GM19025 (cell line): Measurements from ENCODE around the gene FABP6.
A peak's percentile ranks its signal among the peaks of the same experiment; 100 is the strongest.
"Not testable (repeated sequence)": the region's sequence is repeated elsewhere in the genome, so short reads cannot be mapped to it uniquely, and the experiment has no call there.

ENCODE experiments used
- ATAC-seq: cut with Tn5 transposase; IDR thresholded peaks from one replicate; pipeline ENCODE4 v1.9.1; 2021; ENCODE audit warnings: mild to moderate bottlenecking, low read depth, moderate library complexity; ENCODE audit not compliant: unreplicated experiment

Gene FABP6, protein sequence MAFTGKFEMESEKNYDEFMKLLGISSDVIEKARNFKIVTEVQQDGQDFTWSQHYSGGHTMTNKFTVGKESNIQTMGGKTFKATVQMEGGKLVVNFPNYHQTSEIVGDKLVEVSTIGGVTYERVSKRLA

DNA sequence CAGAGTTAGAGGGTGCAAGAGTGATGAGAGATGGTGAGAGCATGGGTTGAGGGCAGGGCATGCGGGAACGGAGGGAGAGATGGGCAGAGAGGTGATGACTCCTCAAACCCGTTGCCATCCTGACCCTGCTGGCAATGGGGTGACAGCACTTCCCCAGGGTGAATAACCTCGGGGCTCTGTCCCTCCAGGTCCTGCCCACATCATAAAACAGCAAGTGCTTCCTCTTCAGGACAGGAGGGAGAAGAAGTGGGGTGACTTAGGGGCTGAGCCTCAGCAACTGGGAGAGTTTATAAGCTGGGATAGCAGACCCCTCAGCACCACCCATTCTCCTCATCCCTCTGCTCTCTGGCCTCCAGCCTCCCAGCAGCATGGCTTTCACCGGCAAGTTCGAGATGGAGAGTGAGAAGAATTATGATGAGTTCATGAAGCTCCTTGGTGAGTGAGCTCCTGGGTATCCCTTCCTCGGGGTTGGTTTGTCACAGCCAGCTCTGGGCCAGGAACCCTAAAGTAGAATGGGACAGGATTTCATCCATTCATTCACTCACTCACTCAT lies at the start of gene FABP6:
Gene FABP6, plus strand, starts transcription at position 317 of the 553 bp plus-strand sequence. Its CDS starts 52 bp downstream, at position 369.
- ATAC-seq, result no peak

DNA sequence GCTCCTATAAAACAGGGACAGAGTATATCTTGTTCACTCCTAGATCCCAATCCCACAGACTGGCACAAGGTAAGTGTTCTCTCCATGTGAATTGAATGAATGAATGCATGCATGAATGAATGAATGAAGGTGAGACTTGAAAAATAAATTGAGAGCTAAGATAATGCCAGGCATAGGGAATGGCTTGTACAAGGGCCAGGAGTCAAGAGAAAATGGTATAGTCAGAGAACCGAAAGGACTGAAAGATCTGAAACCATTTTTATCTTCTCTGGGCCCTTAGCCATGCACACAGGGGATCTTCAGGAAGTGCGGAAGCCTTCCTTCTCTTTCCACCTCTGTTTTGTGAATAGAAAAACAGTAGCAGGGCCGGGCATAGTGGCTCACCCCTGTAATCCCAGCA lies 48.4 kb upstream of the FABP6 start:
- ATAC-seq, result no peak

DNA sequence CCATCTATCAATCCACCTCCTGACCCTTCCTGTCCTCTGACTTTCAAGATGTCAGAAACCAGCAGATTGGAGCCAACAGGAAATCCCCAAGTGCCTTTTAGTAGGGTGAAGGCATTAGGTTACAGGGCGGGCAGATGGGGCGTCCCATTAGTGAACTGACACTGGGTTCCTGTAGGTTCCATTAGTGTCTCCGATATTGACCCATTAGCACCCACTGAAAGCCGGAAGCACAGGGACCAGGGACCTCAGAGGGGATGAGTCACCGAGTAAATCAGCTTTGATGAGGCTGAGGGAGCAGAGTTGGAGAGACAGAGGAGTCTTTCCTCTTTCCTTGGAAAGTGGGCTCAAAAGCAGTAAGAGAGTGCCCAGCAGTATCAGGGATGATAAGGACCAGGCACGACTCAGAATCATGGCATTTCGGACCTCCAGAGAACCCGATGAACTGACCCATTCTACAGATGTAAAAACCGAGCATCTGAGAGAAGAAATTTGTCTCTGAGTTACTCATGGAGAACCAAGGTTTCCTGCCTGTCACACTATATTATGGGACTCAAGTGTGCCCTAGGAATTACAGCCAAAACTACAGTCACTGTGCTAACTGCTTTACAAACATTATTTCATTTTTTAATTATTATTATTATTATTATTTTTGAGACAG lies 47.2 kb upstream of the FABP6 start:
- no peak for ATAC-seq

DNA sequence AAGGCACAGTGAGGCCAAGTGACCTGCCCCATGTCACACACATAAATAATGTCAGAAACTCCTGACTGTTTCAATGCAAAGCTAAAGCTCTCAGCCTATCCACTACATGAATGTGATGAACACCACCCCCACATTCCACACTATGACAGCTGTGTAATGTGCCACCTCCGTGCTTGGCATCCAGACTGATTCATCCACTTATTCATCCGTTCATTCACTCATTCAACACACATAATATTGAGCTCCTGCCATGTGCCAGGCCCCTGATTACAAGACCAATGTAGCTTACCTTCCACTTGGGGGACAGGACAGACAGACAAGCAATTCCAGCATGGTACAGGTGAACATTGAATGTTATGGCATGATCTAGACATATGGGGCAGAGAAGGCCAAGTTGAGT lies 46.2 kb upstream of the FABP6 start:
- no peak for ATAC-seq

DNA sequence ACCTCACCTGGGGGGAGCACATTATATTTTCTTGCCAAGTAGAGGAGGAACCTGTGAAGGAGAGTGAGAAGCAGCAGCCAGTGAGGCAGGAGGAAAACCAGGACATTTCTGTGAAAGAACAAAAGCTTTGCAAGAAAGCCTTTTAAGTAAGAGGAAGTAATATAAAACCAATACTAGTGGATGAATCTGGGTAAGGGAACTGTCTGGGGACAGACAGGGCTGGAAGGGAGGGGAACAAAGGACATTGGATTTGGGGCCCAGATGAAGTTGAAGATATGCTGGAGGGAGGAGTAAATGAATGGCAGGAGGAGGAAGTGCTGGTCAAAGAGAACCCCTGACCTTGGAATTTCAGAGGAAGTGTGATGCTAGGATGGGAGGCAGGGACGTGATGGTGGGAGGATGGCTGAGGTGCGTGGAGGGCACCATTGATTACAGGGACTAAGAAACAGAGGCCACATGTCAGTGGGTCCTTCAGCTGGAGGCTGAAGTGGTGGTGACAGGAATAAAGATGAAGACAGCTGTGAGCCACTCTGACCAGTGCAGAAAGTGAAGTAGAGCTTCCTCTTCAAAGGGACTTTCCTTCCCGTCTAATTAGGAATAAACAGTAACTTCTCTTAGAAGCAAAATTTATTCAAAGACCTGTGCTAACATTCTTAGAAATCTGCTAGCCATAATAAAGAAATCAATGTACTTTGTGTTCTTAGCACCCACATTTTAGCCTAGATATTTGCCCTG lies 43.5 kb upstream of the FABP6 start:
- ATAC-seq, result no peak

DNA sequence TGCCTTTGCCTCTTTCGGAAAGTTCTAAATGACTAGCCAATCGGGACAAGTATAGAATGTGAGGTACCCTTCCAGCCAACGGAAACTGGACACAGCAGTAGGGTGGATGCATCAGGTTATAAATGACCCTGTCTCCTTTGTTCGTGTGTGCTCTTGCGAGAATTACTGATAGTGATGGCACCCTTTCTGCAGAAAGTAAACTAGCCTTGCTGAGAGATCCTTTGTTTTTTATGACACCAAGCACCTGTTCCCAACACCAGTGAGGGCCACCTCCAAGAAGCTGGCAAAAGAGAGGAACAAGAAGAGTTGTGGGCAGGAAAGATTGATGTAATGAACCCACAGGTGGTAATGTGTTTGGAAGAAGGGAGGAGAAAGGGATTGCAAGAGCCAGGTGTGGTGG lies 42.8 kb upstream of the FABP6 start:
- ATAC-seq, result no peak

DNA sequence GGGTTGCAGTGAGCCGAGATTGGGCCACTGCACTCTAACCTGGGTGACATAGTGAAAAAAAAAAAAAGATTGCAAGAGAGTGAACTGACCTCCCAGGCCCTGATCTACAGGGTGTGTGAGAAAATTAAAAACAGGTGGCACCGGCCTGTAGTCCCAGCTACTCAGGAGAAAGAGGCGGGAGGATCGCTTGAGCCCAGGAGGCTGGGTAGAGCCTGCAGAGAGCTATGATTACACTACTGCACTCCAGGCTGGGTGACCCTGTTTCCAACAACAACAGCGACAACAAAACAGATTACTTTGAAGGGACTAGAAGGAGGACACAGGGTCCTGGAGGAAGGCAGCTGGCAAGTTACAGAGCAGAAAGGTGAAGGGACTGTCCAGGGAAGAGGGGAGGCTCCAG lies 42.2 kb upstream of the FABP6 start:
- ATAC-seq, result no peak

DNA sequence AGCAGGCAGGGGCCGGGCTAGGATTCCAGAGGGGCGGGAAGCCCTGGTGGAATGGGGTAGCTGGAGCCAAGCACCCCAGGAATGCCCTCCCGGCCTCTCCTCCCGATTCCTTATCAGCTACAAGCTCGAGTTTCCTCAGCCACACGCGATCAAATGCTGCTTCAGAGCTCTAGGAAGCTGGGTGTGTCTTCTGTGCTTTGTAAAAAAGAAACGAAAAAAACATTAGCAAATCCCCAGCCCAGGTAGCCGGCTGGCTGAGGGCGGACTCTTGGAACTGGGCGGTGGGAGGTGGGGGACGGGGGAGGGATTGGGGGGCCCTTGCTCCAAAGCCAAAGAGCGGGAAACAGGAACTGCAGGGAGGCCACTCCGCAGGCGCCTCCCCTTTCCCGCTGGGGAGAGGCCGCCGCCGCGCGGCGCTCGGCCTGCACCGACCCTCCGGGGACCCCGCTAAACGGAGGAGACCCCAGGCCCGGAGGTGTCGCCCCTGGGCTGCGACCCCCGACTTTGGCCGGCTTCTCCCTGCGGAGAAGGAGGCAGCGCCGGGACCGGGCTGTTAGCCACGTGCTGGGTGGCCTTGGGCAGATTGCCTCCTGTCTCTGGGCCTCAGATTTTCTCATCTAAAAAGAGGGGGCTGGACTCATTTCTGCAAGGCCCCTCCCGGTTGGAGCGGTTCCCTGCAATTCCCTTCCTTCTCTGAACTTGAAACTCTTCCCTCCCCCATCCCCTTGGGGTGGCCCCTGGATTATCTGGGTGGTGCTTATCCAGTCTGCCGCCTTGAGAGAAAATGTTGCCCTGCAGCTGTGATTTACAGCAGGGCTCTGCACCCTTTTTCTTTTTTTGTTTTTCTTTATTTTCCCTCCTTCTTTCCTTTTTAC lies 40.9 kb upstream of the FABP6 start:
- ATAC-seq, result no peak

DNA sequence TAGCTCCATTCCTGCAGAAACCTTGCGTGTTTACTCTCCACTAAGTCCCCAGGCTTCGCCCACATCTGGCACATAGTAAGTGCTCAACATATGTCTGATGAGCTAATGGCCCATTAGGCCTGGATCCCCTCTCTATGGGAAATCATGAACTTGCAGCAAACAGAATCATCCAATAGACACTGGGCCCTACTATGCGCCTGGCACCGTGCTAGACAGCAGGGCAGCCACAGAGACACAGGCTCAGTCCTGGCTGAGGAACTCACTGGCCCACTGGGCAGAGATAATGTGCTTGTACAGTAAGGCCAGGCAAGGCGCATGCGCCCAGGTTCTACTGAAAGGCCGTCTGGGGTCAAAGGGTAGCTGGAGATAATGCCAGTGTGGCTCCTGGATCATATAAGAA lies 36.9 kb upstream of the FABP6 start:
- ATAC-seq, result no peak

DNA sequence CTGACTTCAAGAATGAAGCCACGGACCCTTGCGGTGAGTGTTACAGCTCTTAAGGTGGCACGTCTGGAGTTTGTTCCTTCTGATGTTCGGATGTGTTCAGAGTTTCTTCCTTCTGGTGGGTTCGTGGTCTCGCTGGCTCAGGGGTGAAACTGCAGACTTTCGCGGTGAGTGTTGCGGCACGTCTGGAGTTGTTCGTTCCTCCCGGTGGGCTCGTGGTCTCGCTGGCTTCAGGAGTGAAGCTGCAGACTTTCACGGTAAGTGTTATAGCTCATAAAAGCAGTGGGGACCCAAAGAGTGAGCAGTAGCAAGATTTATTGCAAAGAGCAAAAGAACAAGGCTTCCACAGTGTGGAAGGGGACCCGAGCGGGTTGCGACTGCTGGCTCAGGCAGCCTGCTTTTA lies 36.2 kb upstream of the FABP6 start:
- not testable (repeated sequence) for ATAC-seq

DNA sequence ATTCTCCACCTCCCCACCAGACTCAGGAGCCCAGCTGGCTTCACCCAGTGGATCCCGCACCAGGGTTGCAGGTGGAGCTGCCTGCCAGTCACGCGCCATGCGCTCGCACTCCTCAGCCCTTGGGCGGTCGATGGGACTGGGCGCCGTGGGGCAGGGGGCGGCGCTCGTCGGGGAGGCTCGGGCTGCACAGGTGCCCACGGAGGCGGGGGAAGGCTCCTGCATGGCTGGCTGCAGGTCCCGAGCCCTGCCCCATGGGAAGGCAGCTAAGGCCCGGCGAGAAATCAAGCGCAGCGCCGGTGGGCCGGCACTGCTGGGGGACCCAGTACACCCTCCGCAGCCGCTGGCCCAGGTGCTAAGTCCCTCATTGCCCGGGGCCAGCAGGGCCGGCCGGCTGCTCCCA lies 35.5 kb upstream of the FABP6 start:
- ATAC-seq, result not testable (repeated sequence)

DNA sequence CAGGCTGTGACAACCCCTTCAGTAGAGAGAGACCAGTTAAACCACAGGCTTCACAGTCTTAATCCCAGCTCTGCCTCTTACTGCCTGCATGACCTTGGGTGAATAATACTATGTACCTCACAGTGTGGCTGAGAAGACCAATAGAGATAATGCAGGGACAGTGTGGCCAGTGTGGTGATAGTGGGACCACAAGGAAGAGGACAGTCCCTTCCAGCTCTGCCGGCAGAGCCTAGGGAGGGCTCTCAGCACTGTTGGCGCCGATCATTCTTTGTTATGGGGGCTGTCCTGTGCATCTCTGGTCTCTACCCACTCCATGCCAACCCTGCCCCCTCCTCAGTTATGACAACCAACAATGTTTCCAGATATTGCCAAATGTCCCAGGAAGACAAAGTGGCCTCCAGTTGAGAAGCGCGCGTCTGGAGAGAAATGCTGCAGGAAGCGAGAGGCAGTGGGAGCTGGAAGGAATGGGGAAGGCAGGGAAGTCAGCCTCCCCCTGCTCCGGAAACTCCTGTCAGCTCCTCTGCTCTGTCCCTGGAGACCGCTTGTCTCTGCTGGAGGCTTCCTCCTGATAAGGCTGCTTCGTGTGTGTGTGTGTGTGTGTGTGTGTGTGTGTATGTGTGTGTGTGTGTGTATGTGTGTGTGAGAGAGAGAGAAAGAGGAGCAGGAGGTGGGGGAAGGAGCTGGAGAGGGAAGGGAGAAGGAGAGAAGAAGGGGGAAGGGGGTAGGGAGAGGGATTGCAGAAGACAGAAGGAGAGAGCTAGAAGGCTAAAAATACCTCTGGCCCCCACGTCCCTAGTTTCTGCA lies 31.8 kb upstream of the FABP6 start:
- no peak for ATAC-seq

DNA sequence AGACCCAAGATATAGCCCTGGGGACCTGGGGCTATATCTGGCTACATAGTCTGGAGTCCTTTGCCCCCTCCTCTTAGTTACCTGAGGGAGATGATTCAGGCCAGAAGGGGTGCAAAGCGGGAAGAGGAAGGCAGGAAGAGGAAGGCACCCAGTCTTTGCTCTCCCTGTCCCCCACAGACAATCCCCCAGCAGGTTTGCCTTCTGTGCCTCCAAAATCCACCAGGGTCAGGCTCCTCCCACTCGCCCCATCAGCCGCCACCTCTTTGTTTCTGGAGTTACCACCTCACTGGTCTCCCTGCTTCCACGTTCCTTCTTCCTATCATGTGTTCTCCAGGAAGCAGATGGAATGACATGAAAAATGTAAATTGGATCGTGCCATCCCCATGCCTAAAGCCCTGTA lies 31.2 kb upstream of the FABP6 start:
- ATAC-seq, result no peak

DNA sequence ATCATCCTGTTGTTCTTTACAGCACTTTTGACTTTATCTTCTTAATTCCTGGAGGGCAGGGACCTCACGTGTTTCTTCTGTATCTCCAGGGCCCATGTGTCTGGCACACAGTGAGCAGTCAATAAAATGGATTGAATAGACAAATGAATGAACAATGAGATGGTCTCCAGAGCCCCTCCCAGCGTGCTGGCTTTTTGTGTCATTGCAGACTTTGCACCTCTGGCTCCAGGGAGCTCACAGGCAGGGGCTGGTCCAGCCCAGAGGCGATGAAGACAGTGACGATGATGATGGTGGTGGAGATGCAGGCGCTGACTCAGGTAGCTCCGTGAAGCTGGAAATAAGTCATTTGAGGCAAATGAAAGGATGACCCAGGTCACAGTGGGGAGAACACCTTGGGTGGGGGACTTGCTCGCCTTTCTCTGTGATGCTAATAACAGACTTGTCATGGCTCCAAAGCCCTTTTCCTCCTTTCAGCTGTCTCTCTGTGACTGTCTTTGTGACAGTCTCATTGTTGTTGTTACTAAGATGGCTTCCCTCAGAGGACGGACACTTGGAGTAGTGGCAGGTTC lies 30.4 kb upstream of the FABP6 start:
- ATAC-seq, result no peak

DNA sequence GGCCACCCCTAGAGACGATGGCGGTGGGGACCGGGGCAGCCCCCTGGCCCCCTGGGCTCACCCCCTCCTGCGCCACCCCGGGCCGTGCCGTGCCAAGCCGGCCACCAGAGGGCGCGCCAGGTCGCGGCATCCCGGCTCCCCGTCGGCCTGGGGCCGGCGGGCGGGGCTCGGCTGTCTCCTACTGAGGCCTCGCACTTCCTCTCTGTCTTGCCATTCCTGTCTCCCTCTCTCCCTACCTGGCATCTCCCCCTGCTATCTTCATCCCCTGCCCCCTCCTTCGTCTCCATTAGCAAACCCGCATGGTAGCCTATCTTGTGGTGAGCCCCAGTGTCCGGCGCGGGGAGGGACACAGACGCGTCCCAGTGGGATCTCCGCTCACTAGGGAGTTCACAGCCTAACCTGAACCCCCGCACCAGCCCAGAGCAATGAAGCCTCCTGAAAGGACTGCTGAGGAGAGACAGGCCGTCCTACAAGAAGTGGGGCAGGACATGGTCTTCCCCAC lies 29.8 kb upstream of the FABP6 start:
- peak; percentile 98 for ATAC-seq

DNA sequence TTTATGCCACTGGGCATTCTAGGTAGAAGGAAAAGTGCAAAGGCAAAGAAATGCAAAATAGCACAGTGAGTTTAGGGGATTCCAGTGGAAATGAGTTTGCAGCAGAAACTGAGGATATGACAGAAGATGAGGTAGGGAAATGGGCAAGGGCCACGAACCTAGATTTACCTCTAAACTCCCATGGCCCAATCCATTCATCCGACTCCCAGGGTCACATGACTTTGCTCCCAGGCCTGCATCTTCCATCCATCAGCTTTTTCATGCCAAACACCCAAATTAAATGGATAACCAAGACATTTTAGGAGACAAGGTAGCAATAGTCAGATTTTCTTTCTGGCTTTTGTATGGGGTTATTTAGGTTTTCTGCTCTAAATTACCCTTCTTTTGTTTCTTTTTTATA lies 22.2 kb upstream of the FABP6 start:
- ATAC-seq, result no peak

DNA sequence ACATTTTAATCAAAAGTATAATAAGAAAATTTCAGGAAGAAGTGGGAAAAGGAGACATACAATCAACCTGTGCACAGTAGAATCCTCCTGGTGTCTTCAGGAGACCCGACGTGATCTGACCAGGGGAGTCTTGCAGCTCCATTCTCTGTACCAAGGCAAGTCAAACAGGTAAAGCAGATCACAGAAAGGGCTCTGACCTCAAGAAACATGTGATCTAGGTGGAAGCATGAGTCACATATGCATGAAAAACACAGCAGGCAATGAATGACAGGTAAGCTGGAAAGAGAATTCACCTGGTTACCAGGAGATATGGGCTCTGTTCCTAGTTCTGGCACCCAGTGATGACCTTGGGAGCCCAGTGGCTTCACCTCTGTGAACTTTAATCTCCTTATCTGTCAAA lies 19.4 kb upstream of the FABP6 start:
- no peak for ATAC-seq

DNA sequence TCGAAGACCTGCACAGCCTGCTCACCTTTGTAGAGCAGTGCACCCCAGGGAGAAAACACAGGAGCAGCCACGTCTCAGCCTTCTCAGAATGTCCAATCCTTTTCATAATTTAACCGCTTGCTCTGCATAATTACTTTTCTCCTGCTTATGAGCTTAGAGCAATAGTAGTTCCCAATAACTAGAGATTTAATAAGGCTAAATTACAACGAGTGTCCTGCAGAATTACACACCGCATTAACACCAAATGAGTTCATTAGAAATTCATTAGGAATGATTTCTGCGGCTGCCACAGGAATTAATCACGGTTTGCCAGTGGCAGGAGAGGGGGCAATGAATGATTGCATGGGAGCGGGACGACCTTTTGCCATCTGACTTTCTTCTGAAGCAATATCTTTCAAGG lies 18.7 kb upstream of the FABP6 start:
- no peak for ATAC-seq

DNA sequence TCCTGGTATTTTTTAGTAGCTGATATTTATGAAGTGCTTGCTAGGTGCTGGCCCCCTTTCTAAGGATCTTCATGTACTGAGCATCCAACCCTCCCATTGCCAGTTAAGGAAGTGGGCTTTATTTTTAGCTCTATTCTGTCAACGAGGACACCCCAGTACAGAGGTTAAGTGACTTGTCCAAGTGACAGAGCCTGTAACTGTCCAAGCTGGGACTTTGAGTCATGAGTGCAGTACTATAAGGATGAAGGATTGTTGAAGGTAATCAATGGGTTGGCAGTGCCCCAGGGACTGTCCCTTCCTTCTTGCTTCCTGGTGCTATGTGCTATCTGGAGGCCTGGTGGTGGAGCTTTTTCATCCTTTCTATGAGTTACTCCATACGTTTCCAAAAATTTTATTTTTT lies 18.0 kb upstream of the FABP6 start:
- no peak for ATAC-seq
